Right lobe of liver (tissue), 4 donors: Measurements from ENCODE around the gene MADCAM1.

Experiments
- CTCF ChIP-seq, 4 donors: fragments of 200-600 bp in 3 of 4; fragments of 450-650 bp in 1 of 4; IDR thresholded peaks; one replicate each; pipeline versions ENCODE4 v1.5.1 to v1.8.0; 2016 to 2022; ENCODE audit warnings: antibody characterized with exemption in 4 of 4, mild to moderate bottlenecking in 2 of 4
- POLR2A ChIP-seq: fragments of 450-650 bp; IDR thresholded peaks from one replicate; pipeline ENCODE4 v1.6.1; 2017; ENCODE audit warnings: antibody characterized with exemption, mild to moderate bottlenecking
- donor health status: DM: no; HTN: no; CAD: no.
- donor health status: DM: no; HTN: no; CAD: no.
- donor health status: DM: no; HTN: yes; CAD: no.

- peak in 1 of 4 donors; percentile 6 for TF ChIP-seq CTCF (IDR thresholded peaks at IDR 0.05)
- TF ChIP-seq POLR2A: no peak
These were observed 34.9 kb downstream of the MADCAM1 start for GRCh38 chr19:531009-531752.
